OCI-M2 (cell line): ENCODE data around the gene DDX28.
"Not testable (repeated sequence)": the region's sequence is repeated elsewhere in the genome, so short reads cannot be mapped to it uniquely, and the experiment has no call there.

Experiments used
- DNase-seq: peaks from one replicate; lab custom pipeline; 2025; ENCODE audit not compliant: unreplicated experiment; lab: John Stamatoyannopoulos, UW

DDX28 gene

GRCh38 chr16:67998231-67998778 is 24.7 kb downstream of the DDX28 start:
- DNase-seq, result not testable (repeated sequence)

- no peak for DNase-seq
These were observed 26.4 kb downstream of the DDX28 start for GRCh38 chr16:67996666-67997065.

GRCh38 chr16:67995423-67995822 is 27.6 kb downstream of the DDX28 start:
- no peak for DNase-seq

- DNase-seq, result not testable (repeated sequence)
These were observed 29.0 kb downstream of the DDX28 start for GRCh38 chr16:67994040-67994408.

GRCh38 chr16:67993207-67994039 is 29.6 kb downstream of the DDX28 start:
- no peak for DNase-seq

GRCh38 chr16:67992661-67993206 is 30.3 kb downstream of the DDX28 start:
- no peak for DNase-seq

- no peak for DNase-seq
These were observed 33.0 kb downstream of the DDX28 start for GRCh38 chr16:67990018-67990386.

- DNase-seq, result no peak
These were observed 33.6 kb downstream of the DDX28 start for GRCh38 chr16:67989322-67990017.

- DNase-seq, result no peak
These were observed 34.4 kb downstream of the DDX28 start for GRCh38 chr16:67988675-67989074.

- no peak for DNase-seq
These were observed 35.4 kb downstream of the DDX28 start for GRCh38 chr16:67987460-67988160.

- no peak for DNase-seq
These were observed 36.1 kb downstream of the DDX28 start for GRCh38 chr16:67986949-67987348.

- DNase-seq, result no peak
These were observed 40.9 kb downstream of the DDX28 start for GRCh38 chr16:67982011-67982696.

- DNase-seq, result no peak
These were observed 42.9 kb downstream of the DDX28 start, which contains the start of gene DPEP3 for GRCh38 chr16:67979955-67980678. DPEP3 (minus strand) TSS chr16:67980499; CDS start chr16:67980380, 119 bp downstream.

GRCh38 chr16:67977469-67978227 is 45.4 kb downstream of the DDX28 start:
- no peak for DNase-seq

GRCh38 chr16:67977005-67977404 is 46.0 kb downstream of the DDX28 start:
- DNase-seq, result no peak

GRCh38 chr16:67976205-67976604 is 46.8 kb downstream of the DDX28 start:
- DNase-seq, result no peak

GRCh38 chr16:67975321-67976105 is 47.5 kb downstream of the DDX28 start:
- no peak for DNase-seq

- DNase-seq, result not testable (repeated sequence)
These were observed 50.7 kb downstream of the DDX28 start for GRCh38 chr16:67972285-67972684.
